DMS114 treated with DMSO at 0.1 percent for 48 hours (cell line): ENCODE results near the gene F2R.

Experiments
- DNase-seq: peaks from one replicate; lab custom pipeline; 2025; ENCODE audit not compliant: unreplicated experiment; lab: John Stamatoyannopoulos, UW

The F2R gene

DNA sequence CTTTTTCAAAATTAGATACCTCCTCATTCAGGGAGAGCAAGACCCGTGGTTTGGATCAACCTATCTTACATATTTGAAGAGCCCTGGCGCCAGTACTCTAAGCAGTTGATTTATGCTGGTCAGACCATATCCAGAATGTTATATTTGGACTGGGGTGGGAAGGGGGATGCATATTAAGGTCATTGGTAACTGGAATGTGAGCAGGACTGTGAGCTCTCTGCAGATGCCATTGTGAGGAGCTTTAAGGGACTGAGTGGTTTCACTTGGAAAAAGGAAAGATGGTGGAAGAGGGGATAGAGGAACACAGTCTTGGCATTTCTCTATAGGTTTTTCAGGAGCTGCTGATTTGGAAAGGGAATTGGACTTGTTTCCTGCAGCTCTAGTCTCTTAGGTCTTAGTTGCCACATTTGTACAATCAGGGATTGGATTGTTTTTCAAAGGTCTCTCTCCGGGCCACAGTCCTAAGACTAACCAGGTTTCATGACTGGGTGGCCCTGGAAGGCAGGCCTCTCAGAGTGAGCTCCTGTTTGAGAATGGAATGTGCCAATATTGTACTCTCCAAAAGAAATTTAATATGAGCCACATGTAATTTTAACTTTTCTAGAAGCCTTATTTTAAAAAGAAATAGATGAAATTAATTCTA, 25.8 kb upstream of the F2R start:
- no peak for DNase-seq

DNA sequence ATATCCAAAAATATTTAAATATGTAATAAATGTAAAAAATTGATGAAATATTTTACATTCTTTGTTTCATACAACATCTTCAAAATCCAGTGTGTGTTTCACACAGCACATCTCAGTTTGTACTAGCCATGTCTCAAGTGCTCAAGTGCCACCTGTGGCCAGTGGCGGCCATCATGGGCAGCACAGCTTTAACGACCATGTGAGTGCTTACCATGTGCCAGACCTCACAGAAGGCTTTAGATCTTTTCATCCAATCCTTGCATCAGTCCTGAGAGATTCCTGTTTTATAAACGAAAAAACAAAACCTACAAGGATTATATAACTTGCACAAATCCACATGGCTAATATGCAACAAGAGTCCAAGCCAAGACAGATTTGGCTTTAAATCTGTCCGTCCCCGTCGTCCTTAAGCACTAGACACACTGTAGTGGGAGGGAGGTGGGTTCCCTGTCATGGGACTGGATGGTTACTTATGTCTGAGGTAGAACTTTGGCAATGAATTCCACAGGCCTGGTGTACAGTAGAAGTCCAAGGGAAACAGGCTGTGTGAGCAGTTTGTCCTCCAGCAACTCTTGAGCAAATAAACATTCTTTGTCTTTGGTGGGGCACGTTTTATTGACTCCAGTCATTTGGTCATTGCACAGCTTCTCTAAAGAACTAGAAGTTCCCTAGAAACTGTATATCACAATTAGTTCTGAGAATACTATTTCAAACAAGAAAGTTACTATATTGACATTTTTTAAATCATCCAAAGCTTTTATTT, 25.0 kb upstream of the F2R start:
- no peak for DNase-seq

GRCh38 chr5:76691467-76692273, 24.3 kb upstream of the F2R start:
- no peak for DNase-seq

DNA sequence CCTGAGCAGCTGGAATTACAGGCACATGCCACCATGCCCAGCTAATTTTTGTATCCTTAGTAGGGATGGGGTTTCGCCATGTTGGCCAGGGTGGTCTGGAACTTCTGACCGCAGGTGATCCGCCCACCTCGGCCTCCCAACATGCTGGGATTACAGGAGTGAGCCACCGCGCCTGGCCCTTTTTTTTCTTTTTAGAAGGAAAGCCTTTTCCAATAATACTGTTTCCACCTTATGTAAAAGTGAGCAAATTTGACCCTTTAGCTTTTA, 23.7 kb upstream of the F2R start:
- no peak for DNase-seq

GRCh38 chr5:76692651-76693050, 23.3 kb upstream of the F2R start:
- no peak for DNase-seq

GRCh38 chr5:76693141-76693540, 22.8 kb upstream of the F2R start:
- DNase-seq = no peak

DNA sequence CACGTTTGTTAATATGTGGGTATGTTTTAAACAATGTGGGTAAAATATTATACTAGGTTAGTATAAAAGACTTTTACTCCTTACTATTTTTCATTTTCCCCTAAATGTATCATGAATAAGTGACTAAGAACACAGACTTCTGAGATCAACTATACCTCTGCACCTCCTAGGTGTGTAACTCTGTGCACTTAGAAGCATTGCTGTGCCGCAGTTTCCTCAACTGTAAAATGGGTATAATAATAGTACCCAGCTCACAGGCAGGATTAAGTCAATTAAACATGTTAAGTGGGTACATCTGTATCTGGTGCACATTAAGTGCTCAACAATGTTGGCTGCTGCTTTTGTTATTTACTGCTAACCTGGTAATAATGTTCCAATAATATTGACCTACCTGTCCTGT, 21.6 kb upstream of the F2R start:
- DNase-seq = no peak

- DNase-seq = no peak
Measured at GRCh38 chr5:76695346-76695745, 20.6 kb upstream of the F2R start.

DNA sequence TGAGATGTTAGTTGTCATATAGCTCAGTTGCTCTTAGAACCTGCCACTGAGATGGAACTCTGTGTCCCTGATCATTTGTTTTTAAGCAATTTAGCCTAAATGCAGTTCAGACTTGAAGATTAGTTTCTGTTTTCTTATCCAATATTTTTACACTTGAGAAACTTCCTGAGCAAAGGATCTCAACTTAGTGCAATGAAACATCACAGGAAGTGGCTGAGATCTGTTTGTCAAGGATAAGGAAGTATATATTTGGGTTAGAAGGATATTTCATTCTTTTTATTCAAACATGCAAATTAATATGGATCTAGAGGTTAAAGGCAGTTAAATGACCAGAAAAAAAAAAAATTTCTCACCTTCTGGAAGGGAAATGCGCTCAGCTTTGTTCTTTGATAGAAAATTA, 19.7 kb upstream of the F2R start:
- no peak for DNase-seq

DNA sequence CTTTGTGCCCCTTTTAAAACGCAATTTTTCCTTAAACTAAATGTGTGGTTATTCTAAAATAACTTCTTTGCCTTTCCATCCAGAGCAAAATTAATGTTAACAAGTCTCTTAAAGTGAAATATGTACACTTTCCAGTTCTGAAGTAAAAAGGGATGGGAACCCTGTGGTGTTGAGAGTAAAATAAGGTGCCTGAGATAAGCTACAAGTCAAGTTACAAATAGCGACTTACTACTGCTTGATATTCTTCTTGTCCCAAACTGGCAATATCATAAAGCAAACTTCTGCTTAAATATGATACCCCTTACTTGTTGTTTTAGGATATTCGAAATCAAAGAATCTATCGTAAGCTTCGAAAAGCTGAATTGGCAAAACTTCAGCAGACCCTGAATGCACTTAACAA, 18.3 kb upstream of the F2R start:
- DNase-seq = no peak

- DNase-seq = no peak
Measured at GRCh38 chr5:76700571-76700970, 15.4 kb upstream of the F2R start.

- no peak for DNase-seq
Measured at GRCh38 chr5:76701298-76701697, 14.6 kb upstream of the F2R start.

DNA sequence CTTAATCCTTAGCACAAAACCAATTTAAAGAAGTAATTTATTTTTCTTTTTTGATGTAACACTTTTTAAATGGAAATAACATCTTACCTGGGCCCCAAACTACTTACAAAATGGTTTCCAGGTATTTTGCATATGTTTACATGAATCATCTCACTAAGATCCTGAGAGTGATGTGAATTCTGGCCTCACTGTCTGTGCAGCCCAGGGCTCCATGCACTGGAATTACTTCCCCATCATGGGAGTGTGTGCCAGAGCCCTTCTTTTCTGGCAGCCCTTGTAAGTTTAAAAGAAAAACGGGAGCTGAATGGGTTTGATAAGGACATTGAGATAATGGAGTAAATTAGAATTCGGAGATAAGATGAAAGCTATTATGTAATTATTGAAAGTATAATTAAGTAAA, 12.2 kb upstream of the F2R start:
- DNase-seq = no peak

DNA sequence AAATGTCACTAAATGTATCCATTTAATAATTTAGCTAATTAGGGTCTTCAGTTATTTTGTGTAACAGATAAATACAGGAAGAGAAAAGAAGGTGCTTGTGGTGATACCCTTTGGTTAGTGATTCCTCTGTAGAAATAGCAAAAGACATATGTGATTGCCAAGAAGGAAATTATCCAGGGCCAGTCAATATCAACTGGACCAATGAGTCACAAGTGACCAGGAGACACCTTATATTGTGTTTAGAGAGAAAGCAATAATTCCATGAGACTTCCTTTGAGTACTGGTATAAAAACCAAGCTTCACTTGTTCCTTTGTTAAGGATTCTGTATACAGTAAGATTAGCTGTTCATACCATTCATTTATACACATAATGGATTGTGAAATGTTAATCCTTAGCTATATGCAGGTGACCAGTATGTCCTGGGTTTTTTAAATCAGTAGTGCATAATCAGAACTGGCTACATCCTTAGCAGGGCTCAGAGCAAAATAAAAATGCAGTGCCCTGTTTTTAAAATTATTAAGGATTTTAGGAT, 11.7 kb upstream of the F2R start:
- DNase-seq = no peak

DNA sequence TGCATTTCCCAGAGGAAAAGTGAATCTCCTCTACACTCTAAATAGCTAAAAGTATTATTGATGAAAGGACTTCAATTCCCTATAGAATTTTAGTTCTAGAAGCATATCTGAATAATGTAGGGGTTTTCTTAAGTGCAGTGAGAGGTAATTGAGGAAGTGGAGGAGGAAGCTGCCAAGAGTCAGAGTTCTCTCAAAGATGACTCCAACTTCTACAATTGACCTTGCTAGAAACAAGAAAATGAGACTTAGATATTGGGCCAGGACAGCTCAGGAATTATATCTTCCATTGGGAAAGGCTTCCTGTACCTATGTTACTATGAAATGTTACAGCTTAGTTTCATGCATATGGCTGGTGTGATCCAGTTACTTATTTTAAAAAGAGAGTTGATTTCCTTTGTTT, 10.4 kb upstream of the F2R start:
- DNase-seq = no peak

GRCh38 chr5:76709762-76710161, 6.2 kb upstream of the F2R start:
- no peak for DNase-seq

DNA sequence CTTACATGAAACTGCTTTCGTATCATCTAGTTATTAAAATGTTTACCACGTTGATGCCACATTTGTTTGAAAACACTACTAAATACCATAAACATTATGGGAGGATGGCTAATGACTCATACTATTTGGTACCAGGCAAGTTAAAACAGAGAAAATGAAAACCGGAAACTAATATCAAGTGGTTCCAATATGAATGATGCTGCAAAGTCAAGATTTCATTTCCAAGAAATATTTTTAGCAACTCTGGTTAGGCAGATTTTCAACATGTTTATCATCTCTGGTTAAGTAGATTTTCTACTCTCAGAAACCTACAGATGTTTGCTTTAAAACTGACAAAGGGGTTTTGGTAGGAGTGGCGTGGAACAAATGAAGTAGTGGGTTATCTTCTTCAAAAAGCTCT, 4.9 kb upstream of the F2R start:
- no peak for DNase-seq

- DNase-seq = no peak
Measured at GRCh38 chr5:76714751-76715485, 1.0 kb upstream of the F2R start.

DNA sequence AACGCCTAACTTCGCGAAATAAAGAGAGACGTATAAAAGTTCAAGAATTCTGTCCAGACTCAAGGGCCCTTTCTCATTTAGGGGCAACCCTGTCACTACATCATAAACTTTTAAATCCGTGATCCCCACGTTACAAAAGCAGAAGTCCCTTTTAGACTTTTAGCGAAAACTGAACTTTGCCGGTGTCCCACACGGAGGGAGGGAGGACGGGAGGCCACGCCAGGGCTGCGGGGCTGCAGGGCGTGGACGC, 515 bp upstream of the F2R start:
- DNase-seq = no peak

- no peak for DNase-seq
Measured at GRCh38 chr5:76716456-76717157, 681 bp downstream of the F2R start.
